NOMO-1 (cell line): Measurements from ENCODE around the gene KRT77.
"Not testable (repeated sequence)": the region's sequence is repeated elsewhere in the genome, so short reads cannot be mapped to it uniquely, and the experiment has no call there.

ENCODE experiments used
- DNase-seq, 2 experiments: peaks; one replicate each; lab custom pipeline; 2025; ENCODE audit not compliant: unreplicated experiment in 2 of 2; lab: John Stamatoyannopoulos, UW

Gene KRT77

GRCh38 chr12:52724384-52724783 lies 21.1 kb upstream of the KRT77 start:
- no peak for DNase-seq

DNA sequence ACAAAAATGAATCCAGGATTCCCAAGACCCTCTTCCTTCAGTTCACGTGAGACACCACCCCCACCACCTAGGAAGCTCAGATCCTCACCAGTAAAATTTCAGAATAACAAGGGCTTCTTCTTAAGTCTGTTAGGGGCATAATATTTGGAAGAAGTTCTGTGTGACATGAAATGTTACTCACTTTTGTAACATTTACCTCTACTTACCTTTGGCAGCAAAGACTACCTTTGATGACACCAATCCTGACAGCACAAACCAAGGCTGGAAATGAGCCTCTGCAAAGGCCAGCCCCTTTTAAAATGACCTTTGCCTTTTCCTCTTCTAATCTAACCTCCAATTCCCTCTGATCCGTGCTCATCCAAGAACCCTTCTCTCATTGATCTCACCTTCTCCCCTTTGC lies 19.4 kb upstream of the KRT77 start:
- no peak for DNase-seq

DNA sequence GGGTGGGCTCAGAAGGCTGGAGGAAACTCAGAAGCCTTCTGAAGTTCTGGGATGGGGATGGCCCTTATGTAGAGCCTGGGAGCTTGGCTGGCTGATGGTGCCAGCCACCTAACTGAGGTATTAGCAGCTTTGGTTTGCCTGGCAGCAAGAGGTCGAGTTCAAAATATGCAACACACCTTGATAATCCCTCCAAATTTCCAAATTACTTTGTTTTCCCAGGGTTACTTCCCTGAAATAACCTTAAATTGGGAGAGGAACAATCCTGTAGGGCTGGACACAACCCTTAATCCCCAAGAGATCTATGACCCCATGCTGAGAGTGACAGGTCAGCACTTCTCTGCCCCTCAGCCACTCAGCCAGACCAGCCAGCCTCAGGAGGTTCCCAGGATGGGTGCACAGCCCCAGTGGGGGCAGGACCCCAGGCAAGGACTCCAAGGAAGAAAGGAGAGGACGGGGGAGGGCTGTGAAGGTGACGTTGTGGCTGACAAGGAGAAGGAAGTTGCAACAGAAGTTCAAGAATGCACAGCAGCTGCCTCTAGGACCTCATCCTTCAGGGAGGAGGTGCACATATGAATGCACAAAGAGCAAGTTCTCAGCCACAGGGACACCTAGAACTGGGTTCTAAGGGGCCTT lies 18.6 kb upstream of the KRT77 start:
- DNase-seq: no peak

GRCh38 chr12:52720365-52720886 lies 17.1 kb upstream of the KRT77 start:
- DNase-seq: no peak

GRCh38 chr12:52716061-52716460 lies 12.7 kb upstream of the KRT77 start:
- no peak for DNase-seq

GRCh38 chr12:52715416-52715815 lies 12.1 kb upstream of the KRT77 start:
- no peak for DNase-seq

- DNase-seq: no peak
Observed at GRCh38 chr12:52714887-52715281, 11.6 kb upstream of the KRT77 start.

DNA sequence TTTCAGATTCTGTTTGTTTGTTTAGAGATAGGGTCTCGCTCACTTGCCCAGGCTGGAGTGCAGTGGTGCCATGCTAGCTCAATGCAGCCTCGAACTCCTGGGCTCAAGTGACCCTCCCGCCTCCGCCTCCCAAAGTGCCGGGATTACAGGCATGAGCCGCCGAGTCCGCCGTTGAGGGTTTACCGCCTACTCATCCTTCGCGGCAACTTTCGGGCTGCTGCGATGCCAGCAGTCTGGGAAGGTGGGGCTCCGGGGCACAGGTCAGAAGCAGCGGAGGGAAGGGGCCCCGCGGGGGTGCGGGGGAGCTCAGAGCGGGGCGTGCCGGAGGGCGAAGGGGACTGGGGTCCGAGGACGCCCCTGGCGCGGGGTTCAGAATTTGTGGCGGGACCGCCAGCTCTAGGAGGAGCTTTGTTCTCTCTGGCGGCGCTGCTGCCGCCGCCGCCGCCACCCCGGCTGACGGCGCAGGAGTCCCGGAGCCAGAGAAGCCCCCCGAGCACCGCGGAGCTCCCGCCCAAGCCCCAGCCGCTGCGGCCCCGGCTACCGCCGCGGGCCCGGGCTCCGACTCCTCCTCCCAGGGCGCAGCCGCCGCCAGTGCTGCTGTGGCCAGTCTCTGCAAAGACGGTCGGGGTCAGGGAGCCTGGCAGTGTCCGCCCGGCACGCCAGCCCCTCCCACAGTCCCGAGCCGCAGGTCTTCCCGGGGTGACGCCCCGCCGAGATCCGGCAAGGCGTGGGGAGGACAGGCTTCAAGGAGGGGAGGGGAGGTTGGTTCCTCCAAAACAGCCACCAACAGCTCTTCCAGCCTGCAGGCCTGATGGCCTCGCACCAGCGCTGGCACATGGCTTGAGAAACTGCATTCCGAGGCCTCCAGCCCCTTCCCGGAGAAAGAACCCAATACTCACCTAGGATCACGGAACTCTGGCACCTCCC lies 10.9 kb upstream of the KRT77 start:
- no peak for DNase-seq

DNA sequence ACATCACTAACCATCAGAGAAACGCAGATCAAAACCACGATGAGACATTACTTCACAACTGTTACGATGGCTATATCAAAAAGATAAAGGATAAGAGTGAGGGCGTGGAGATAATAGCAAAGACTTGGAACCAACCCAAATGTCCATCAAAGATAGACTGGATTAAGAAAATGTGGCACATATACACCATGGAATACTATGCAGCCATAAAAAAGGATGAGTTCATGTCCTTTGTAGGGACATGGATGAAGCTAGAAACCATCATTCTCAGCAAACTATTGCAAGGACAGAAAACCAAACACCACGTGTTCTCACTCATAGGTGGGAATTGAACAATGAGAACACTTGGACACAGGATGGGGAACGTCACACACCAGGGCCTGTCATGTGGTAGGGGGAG lies 8.8 kb upstream of the KRT77 start:
- DNase-seq: not testable (repeated sequence)

GRCh38 chr12:52710730-52711129 lies 7.4 kb upstream of the KRT77 start:
- DNase-seq: peak; percentile 13 to 63

- no peak for DNase-seq
Observed at GRCh38 chr12:52708010-52708409, 4.7 kb upstream of the KRT77 start.

- DNase-seq: no peak
Observed at GRCh38 chr12:52704464-52704863, 1.1 kb upstream of the KRT77 start.

- no peak for DNase-seq
Observed at GRCh38 chr12:52703878-52704277, 554 bp upstream of the KRT77 start.

GRCh38 chr12:52702338-52702737 lies 986 bp downstream of the KRT77 start:
- no peak for DNase-seq

DNA sequence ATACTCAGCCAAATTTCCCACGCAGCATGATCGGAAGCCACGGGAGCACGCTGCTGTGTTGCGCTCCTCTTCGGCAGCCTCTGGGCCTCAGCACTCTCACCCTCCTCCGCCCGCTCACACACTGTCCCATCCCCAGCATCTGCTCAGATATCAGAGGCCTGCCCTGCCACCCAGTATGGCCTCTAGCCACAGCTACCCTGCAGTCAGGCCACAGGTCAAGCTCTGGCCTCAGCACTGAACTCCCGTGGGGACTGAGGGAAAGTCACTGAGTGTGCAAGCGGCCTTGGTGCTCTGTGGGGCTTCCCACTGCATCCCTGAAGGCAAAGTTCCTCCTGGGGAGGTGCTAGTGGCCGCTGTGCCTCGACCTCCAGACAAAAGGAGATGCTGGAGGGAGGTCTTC lies 2.0 kb downstream of the KRT77 start:
- DNase-seq: no peak

DNA sequence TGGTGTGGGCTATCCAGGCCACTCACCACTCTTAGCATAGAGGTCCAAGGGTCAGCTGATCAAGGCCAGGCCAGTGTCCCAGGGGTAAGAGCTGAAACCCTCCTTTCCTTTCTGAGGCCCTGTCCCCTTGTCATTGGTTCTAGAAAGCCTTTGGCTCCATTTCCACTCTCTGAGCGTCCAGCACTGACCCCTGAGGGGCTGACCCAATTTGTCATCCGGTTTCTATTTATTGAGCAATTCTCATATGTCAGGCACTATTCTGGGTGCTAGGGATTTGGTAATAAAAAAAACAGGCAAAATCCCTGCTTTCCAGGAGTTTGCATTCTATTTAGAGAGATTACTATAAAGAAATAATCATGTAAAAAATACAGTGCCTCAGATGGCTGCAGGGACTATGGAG lies 3.4 kb downstream of the KRT77 start:
- no peak for DNase-seq

- DNase-seq: no peak
Observed at GRCh38 chr12:52699373-52699772, 4.0 kb downstream of the KRT77 start.

- no peak for DNase-seq
Observed at GRCh38 chr12:52698651-52699340, 4.5 kb downstream of the KRT77 start.

- DNase-seq: no peak
Observed at GRCh38 chr12:52697058-52697582, 6.2 kb downstream of the KRT77 start.

GRCh38 chr12:52696588-52696987 lies 6.7 kb downstream of the KRT77 start:
- DNase-seq: no peak

DNA sequence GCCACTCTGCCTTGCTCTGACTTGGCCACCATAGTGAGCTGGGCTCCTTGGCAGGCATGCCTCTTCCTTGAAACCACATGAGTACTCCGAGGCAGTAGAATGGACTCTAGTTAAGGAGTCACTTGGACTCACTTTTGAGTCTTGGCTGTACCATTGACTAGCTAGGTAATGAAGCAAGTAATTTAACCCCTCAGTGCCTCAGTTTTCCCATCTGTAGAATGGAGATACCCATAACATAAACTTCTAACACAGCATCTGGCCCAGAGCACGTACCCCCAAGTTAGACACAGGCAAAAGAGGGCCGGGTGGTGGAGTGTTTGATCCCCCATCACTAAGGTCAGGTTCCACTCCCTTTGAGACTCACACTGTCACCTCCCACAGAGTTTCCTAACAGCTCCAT lies 8.3 kb downstream of the KRT77 start:
- DNase-seq: no peak
